DMS114 treated with DMSO at 0.1 percent for 48 hours (cell line): ENCODE data around the gene C10orf71.

Source experiments
- DNase-seq: peaks from one replicate; lab custom pipeline; 2025; ENCODE audit not compliant: unreplicated experiment; lab: John Stamatoyannopoulos, UW

Gene C10orf71

GRCh38 chr10:49311555-49312236 lies 12.7 kb downstream of the C10orf71 start:
- DNase-seq: no peak

GRCh38 chr10:49312246-49312869 lies 13.4 kb downstream of the C10orf71 start:
- no peak for DNase-seq

- no peak for DNase-seq
These were observed 14.6 kb downstream of the C10orf71 start for GRCh38 chr10:49313501-49314070.

- DNase-seq: no peak
These were observed 15.8 kb downstream of the C10orf71 start for GRCh38 chr10:49314806-49315205.

GRCh38 chr10:49318028-49318427 lies 19.1 kb downstream of the C10orf71 start:
- no peak for DNase-seq

GRCh38 chr10:49318755-49319154 lies 19.8 kb downstream of the C10orf71 start:
- no peak for DNase-seq

GRCh38 chr10:49319206-49319605 lies 20.2 kb downstream of the C10orf71 start:
- no peak for DNase-seq

GRCh38 chr10:49320191-49320590 lies 21.2 kb downstream of the C10orf71 start:
- DNase-seq: no peak

GRCh38 chr10:49321021-49321420 lies 22.1 kb downstream of the C10orf71 start:
- no peak for DNase-seq

GRCh38 chr10:49322371-49323170 lies 23.6 kb downstream of the C10orf71 start:
- no peak for DNase-seq

GRCh38 chr10:49323171-49323895 lies 24.4 kb downstream of the C10orf71 start:
- no peak for DNase-seq

- no peak for DNase-seq
These were observed 24.9 kb downstream of the C10orf71 start for GRCh38 chr10:49323896-49324270.

- peak; percentile 14 for DNase-seq
These were observed 25.7 kb downstream of the C10orf71 start for GRCh38 chr10:49324711-49325110.

GRCh38 chr10:49325131-49325915 lies 26.4 kb downstream of the C10orf71 start:
- DNase-seq: no peak

GRCh38 chr10:49325916-49326783 lies 27.2 kb downstream of the C10orf71 start:
- no peak for DNase-seq

GRCh38 chr10:49327036-49327813 lies 28.3 kb downstream of the C10orf71 start:
- DNase-seq: no peak

- DNase-seq: no peak
These were observed 29.6 kb downstream of the C10orf71 start for GRCh38 chr10:49328401-49329145.

GRCh38 chr10:49329146-49329505 lies 30.2 kb downstream of the C10orf71 start:
- no peak for DNase-seq
